ENCODE results near the gene MID1IP1. TPM values are rescaled to one million over a fixed set of nuclear protein-coding genes. Genes with fewer than 3 reads are reported as not detected.
A peak's percentile ranks its signal among the peaks of the same experiment; 100 is the strongest.

Gene MID1IP1
- total and polyA plus RNA-seq, 2 of the 13 experiments (the other 11 are each of a cell fraction or from before 2014, with no cell fraction given), result 35.7 to 36.1 TPM

- TF ChIP-seq HMGXB4 (CRISPR knock-in tag; IDR thresholded peaks at IDR 0.05; ENCODE audit: borderline replicate concordance in 1 of 2, low read depth in 1 of 2), result peak; percentile 22 to 29; a peak in 2 of 4 replicates
- no peak for TF ChIP-seq KAT7 (CRISPR knock-in tag; IDR thresholded peaks at IDR 0.05; ENCODE audit: borderline replicate concordance)
- peak; percentile 80 for TF ChIP-seq SSRP1 (CRISPR knock-in tag; IDR thresholded peaks at IDR 0.05)
- TF ChIP-seq ZFP82 (CRISPR knock-in tag; IDR thresholded peaks at IDR 0.05; ENCODE audit: borderline replicate concordance), result peak; percentile 85; the same call in 1 of the 2 replicates
- TF ChIP-seq CEBPB (IDR thresholded peaks at IDR 0.05; ENCODE audit: borderline replicate concordance, low read depth, low read length), result peak; percentile 87
- peak; percentile 82 for TF ChIP-seq NCOA2 (CRISPR knock-in tag; IDR thresholded peaks at IDR 0.05)
- TF ChIP-seq EHMT2 (IDR thresholded peaks at IDR 0.05; ENCODE audit: borderline replicate concordance, low read depth, low read length), result no peak
- 0 out of 2 replicates have a peak, but pooled peaks have one; percentile 34 for TF ChIP-seq ZNF850 (CRISPR knock-in tag; conservative IDR thresholded peaks at IDR 0.05)
- TF ChIP-seq, protein P1, sequence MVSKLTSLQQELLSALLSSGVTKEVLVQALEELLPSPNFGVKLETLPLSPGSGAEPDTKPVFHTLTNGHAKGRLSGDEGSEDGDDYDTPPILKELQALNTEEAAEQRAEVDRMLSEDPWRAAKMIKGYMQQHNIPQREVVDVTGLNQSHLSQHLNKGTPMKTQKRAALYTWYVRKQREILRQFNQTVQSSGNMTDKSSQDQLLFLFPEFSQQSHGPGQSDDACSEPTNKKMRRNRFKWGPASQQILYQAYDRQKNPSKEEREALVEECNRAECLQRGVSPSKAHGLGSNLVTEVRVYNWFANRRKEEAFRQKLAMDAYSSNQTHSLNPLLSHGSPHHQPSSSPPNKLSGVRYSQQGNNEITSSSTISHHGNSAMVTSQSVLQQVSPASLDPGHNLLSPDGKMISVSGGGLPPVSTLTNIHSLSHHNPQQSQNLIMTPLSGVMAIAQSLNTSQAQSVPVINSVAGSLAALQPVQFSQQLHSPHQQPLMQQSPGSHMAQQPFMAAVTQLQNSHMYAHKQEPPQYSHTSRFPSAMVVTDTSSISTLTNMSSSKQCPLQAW (CRISPR knock-in tag; IDR thresholded peaks at IDR 0.05), result peak; percentile 61
- peak; percentile 53 for TF ChIP-seq HNF4A (CRISPR knock-in tag; IDR thresholded peaks at IDR 0.05)
- TF ChIP-seq, protein P2, sequence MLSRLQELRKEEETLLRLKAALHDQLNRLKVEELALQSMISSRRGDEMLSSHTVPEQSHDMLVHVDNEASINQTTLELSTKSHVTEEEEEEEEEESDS (CRISPR knock-in tag; IDR thresholded peaks at IDR 0.05; ENCODE audit: borderline replicate concordance), result peak; percentile 77; the same call in 1 of the 2 replicates
- no peak for TF ChIP-seq MTF1 (CRISPR knock-in tag; IDR thresholded peaks at IDR 0.05)
- peak; percentile 25 for TF ChIP-seq NRL (CRISPR knock-in tag; IDR thresholded peaks at IDR 0.05; ENCODE audit: borderline replicate concordance)
- no peak for TF ChIP-seq ELK4 (CRISPR knock-in tag; IDR thresholded peaks at IDR 0.05; ENCODE audit: borderline replicate concordance)
- TF ChIP-seq THAP11 (CRISPR knock-in tag; IDR thresholded peaks at IDR 0.05), result peak; percentile 60
- peak; percentile 54; the same call in 1 of the 2 replicates for TF ChIP-seq MLLT10 (CRISPR knock-in tag; IDR thresholded peaks at IDR 0.05)
- TF ChIP-seq YEATS4 (CRISPR knock-in tag; IDR thresholded peaks at IDR 0.05; ENCODE audit: borderline replicate concordance), result peak; percentile 53; the same call in 1 of the 2 replicates
- peak; percentile 46; the same call in 1 of the 2 replicates for TF ChIP-seq ZNF792 (CRISPR knock-in tag; IDR thresholded peaks at IDR 0.05)
- TF ChIP-seq ARID4A (CRISPR knock-in tag; IDR thresholded peaks at IDR 0.05; ENCODE audit: borderline replicate concordance), result peak; percentile 55; the same call in 1 of the 2 replicates
- peak; percentile 35; the same call in 1 of the 2 replicates for TF ChIP-seq ETV5 (CRISPR knock-in tag; IDR thresholded peaks at IDR 0.05; ENCODE audit: borderline replicate concordance)
Measured at GRCh38 chrX:38803588-38804431, 2.6 kb downstream of the MID1IP1 start (continued).
